OCI-LY7 (cell line): ENCODE measurements around the gene EEF1AKMT1. TPM values are rescaled to one million over a fixed set of nuclear protein-coding genes. Genes with fewer than 3 reads are reported as not detected.

Source experiments
- BruUV-seq: library from RNA; stranded (reverse); fragments of 400-500 nt; replicated peaks from 2 replicates; lab custom pipeline; 2021; lab: Mats Ljungman, UMichigan
- CTCF ChIA-PET: fragments of 300-600 bp; sonication (Branson Sonifier 250); formaldehyde crosslinking; loops from one replicate; lab custom pipeline; 2022; ENCODE audit warnings: antibody characterized with exemption; ENCODE audit not compliant: unreplicated experiment; lab: Charles Lee
- POLR2A ChIA-PET: fragments of 300-600 bp; sonication (Branson Sonifier 250); formaldehyde crosslinking; loops from one replicate; lab custom pipeline; 2022; ENCODE audit warnings: antibody characterized with exemption; lab: Charles Lee
- DNase-seq: peaks from one replicate; pipeline ENCODE4 v3.0.0-alpha.2; 2015; ENCODE audit warnings: low spot score
- H2AFZ ChIP-seq: fragments of 200-600 bp; sonication (generic), shearing (Covaris generic); 2 replicates; pipeline ENCODE4 v1.6.1; 2014; ENCODE audit warnings: mild to moderate bottlenecking, antibody characterized with exemption, low read length, moderate library complexity
- H3K27ac ChIP-seq: fragments of 200-600 bp; sonication (generic); 2 replicates; pipeline ENCODE4 v1.5.1; 2014; ENCODE audit warnings: mixed run types, low read depth, mild to moderate bottlenecking, moderate library complexity, low read length, inconsistent platforms; ENCODE audit not compliant: poor library complexity, severe bottlenecking
- H3K36me3 ChIP-seq: fragments of 200-600 bp; sonication (generic); 2 replicates; pipeline ENCODE4 v1.6.1; 2014; ENCODE audit warnings: mild to moderate bottlenecking, antibody characterized with exemption, low read length, moderate library complexity, mixed read lengths; ENCODE audit not compliant: insufficient read depth
- H3K4me1 ChIP-seq: fragments of 200-600 bp; sonication (generic); 2 replicates; pipeline ENCODE4 v1.5.1; 2014; ENCODE audit warnings: mild to moderate bottlenecking, low read length; ENCODE audit not compliant: insufficient read depth, poor library complexity, severe bottlenecking
- H3K4me2 ChIP-seq: fragments of 200-600 bp; sonication (generic); 2 replicates; pipeline ENCODE4 v1.6.1; 2014; ENCODE audit warnings: mild to moderate bottlenecking, low read length
- H3K4me3 ChIP-seq: fragments of 200-600 bp; sonication (generic); 2 replicates; pipeline ENCODE4 v1.5.1; 2014; ENCODE audit warnings: mild to moderate bottlenecking, low read depth, low read length; ENCODE audit not compliant: poor library complexity, severe bottlenecking
- H3K79me2 ChIP-seq: fragments of 200-600 bp; sonication (generic); 2 replicates; pipeline ENCODE4 v1.6.1; 2016; ENCODE audit warnings: low read depth, mild to moderate bottlenecking, low read length, moderate library complexity, mixed read lengths; ENCODE audit not compliant: insufficient read depth
- H3K9me2 ChIP-seq: fragments of 200-600 bp; sonication (generic); 2 replicates; pipeline ENCODE4 v1.6.1; 2016; ENCODE audit warnings: mild to moderate bottlenecking, low read length, mixed read lengths; ENCODE audit not compliant: insufficient read depth
- H3K9me3 ChIP-seq: fragments of 200-600 bp; sonication (generic); 2 replicates; pipeline ENCODE4 v1.6.1; 2014; ENCODE audit warnings: mild to moderate bottlenecking, mixed run types, low read length, mixed read lengths
- H4K20me1 ChIP-seq: fragments of 200-600 bp; sonication (generic); 2 replicates; pipeline ENCODE4 v1.6.1; 2014; ENCODE audit warnings: mild to moderate bottlenecking, antibody characterized with exemption, low read length, moderate library complexity, mixed read lengths; ENCODE audit not compliant: insufficient read depth
- CTCF ChIP-seq: fragments of 200-600 bp; sonication (generic); conservative IDR thresholded peaks from 2 replicates; pipeline ENCODE4 v1.5.1; 2014; ENCODE audit warnings: mild to moderate bottlenecking, antibody characterized with exemption, low read length, moderate library complexity, mixed read lengths
- EZH2phosphoT487 ChIP-seq: fragments of 200-600 bp; sonication (generic); IDR thresholded peaks from 2 replicates; pipeline ENCODE4 v1.6.1; 2018; ENCODE audit warnings: low read depth, borderline replicate concordance, mild to moderate bottlenecking, mixed run types, antibody characterized with exemption, low read length, moderate library complexity, mixed read lengths
- intact Hi-C: fragments of 100-400 bp; cut with micrococcal nuclease; formaldehyde crosslinking; loops from one replicate; pipeline ENCODE4 v1.10.0; 2022; ENCODE audit not compliant: unreplicated experiment
- total RNA-seq, 2 experiments: library from RNA; depleted of rRNA in 1 of 2; stranded (reverse); fragments of >200 nt in 1 of 2; shearing (Covaris generic) in 1 of 2; gene quantifications; 2 replicates each; pipeline ENCODE4 v1.2.3, GENCODE V29; 2014 to 2022

EEF1AKMT1 gene
- total RNA-seq, 2 experiments from 2014 or later: 1.5 to 2.5 TPM

- Histone ChIP-seq H3K27ac (no peak overlapping the region), H2AFZ (no peak overlapping the region), H3K9me3 (no peaks in the 10 kb centered on the region), H3K9me2 (no peaks in the 10 kb centered on the region), H3K4me1 (no peaks in the 10 kb centered on the region), H3K4me3 (no peak overlapping the region), H3K36me3 (peaks cover 84% of the 10 kb centered on the region), H4K20me1 (no peaks in the 10 kb centered on the region), H3K79me2 (no peaks in the 10 kb centered on the region; the same call in none of the 2 replicates), H3K4me2 (no peak overlapping the region)
- POLR2A ChIA-PET: no interaction called here
- no TSS peak for BruUV-seq
- TF ChIP-seq EZH2phosphoT487 (no peak), CTCF (no peak)
- CTCF ChIA-PET: no interaction called here
- no peak for DNase-seq
- intact Hi-C loops: no loop called here
Measured at GRCh38 chr13:20814224-20814910, 40.6 kb upstream of the EEF1AKMT1 start.

- POLR2A ChIA-PET: no interaction called here
- H3K79me2 ChIP-seq: no peaks in the 10 kb centered on the region; the same call in none of the 2 replicates
Measured at GRCh38 chr13:20812890-20813289, 39.1 kb upstream of the EEF1AKMT1 start.

More at GRCh38 chr13:20812890-20813289, 39.1 kb upstream of the EEF1AKMT1 start:
- Histone ChIP-seq H3K4me1 (no peaks in the 10 kb centered on the region), H3K9me2 (no peaks in the 10 kb centered on the region), H4K20me1 (no peaks in the 10 kb centered on the region), H3K27ac (no peak overlapping the region), H2AFZ (no peak overlapping the region), H3K9me3 (no peaks in the 10 kb centered on the region), H3K4me2 (no peak overlapping the region), H3K36me3 (peaks cover 86% of the 10 kb centered on the region), H3K4me3 (no peak overlapping the region)
- no peak for DNase-seq
- CTCF ChIA-PET: no interaction called here
- intact Hi-C loops: no loop called here
- TF ChIP-seq EZH2phosphoT487: no peak
- no peak for TF ChIP-seq CTCF
- BruUV-seq: no TSS peak
